Measurements from ENCODE around the gene SMPDL3B. TPM values are rescaled to one million over a fixed set of nuclear protein-coding genes. Genes with fewer than 3 reads are reported as not detected.

The SMPDL3B gene
- total RNA-seq, 2 experiments from 2014 or later, result 0.76 to 0.82 TPM

- peaks cover 30% of the 10 kb centered on the region for H3K4me1 Mint-ChIP-seq (ENCODE audit: low read depth)
- no peaks in the 10 kb centered on the region for H3K9me3 Mint-ChIP-seq (ENCODE audit: insufficient read depth)
- no peak for DNase-seq
- peak overlapping the region; percentile 80 for H3K4me3 Mint-ChIP-seq
- peak overlapping the region; percentile 28 for H3K27ac Mint-ChIP-seq
- H3K27me3 Mint-ChIP-seq (ENCODE audit: low read depth), result peaks cover 3% of the 10 kb centered on the region
- ChIA-PET CTCF (interaction anchor here (0.8 to 4.1 kb wide), 7 partner anchors 10 to 103 kb away, joined by 3 to 11 read pairs (median 4); no protein-coding TSS in a partner anchor), POLR2A (interaction anchor here (1.2 kb wide), 1 partner anchor 32 kb away, joined by 3 read pairs; no protein-coding TSS in a partner anchor)
- H3K36me3 Mint-ChIP-seq (ENCODE audit: low read depth), result peaks cover 9% of the 10 kb centered on the region
- no peak for ATAC-seq
Measured at GRCh38 chr1:27960762-27961645, 26.2 kb downstream of the SMPDL3B start.

GRCh38 chr1:27961646-27962221 lies 26.9 kb downstream of the SMPDL3B start:
- POLR2A ChIA-PET, result no interaction called here
- Mint-ChIP-seq H3K27me3 (ENCODE audit: low read depth) (no peaks in the 10 kb centered on the region), H3K4me3 (peak overlapping the region; percentile 80), H3K4me1 (ENCODE audit: low read depth) (peaks cover 30% of the 10 kb centered on the region), H3K27ac (no peak overlapping the region), H3K9me3 (ENCODE audit: insufficient read depth) (no peaks in the 10 kb centered on the region), H3K36me3 (ENCODE audit: low read depth) (peaks cover 13% of the 10 kb centered on the region)
- no peak for DNase-seq
- ATAC-seq, result no peak
- CTCF ChIA-PET, result interaction anchor here (0.8 to 4.1 kb wide), 7 partner anchors 10 to 104 kb away, joined by 3 to 11 read pairs (median 4); no protein-coding TSS in a partner anchor

GRCh38 chr1:27963393-27963792 lies 28.6 kb downstream of the SMPDL3B start:
- no peak for ATAC-seq
- no peak overlapping the region for H3K27ac Mint-ChIP-seq

GRCh38 chr1:27966402-27967105 lies 31.8 kb downstream of the SMPDL3B start:
- POLR2A ChIA-PET, result no interaction called here

More at GRCh38 chr1:27963393-27963792, 28.6 kb downstream of the SMPDL3B start:
- Mint-ChIP-seq H3K9me3 (ENCODE audit: insufficient read depth) (no peaks in the 10 kb centered on the region), H3K4me1 (ENCODE audit: low read depth) (peaks cover 32% of the 10 kb centered on the region), H3K36me3 (ENCODE audit: low read depth) (peaks cover 18% of the 10 kb centered on the region), H3K4me3 (no peak overlapping the region), H3K27me3 (ENCODE audit: low read depth) (no peaks in the 10 kb centered on the region)
- DNase-seq, result no peak
- ChIA-PET POLR2A (no interaction called here), CTCF (no interaction called here)

GRCh38 chr1:27967106-27967883 lies 32.5 kb downstream of the SMPDL3B start:
- no peaks in the 10 kb centered on the region for H3K9me3 Mint-ChIP-seq (ENCODE audit: insufficient read depth)
- ATAC-seq (no peak), DNase-seq (no peak)
- no peak overlapping the region for H3K4me3 Mint-ChIP-seq
- ChIA-PET POLR2A (no interaction called here), CTCF (no interaction called here)
- H3K4me1 Mint-ChIP-seq (ENCODE audit: low read depth), result peaks cover 20% of the 10 kb centered on the region
- no peak overlapping the region for H3K27ac Mint-ChIP-seq
- H3K27me3 Mint-ChIP-seq (ENCODE audit: low read depth), result no peaks in the 10 kb centered on the region
- peaks cover 25% of the 10 kb centered on the region for H3K36me3 Mint-ChIP-seq (ENCODE audit: low read depth)

More at GRCh38 chr1:27966402-27967105, 31.8 kb downstream of the SMPDL3B start:
- ATAC-seq, result no peak
- no peak overlapping the region for H3K4me3 Mint-ChIP-seq
- H3K4me1 Mint-ChIP-seq (ENCODE audit: low read depth), result peaks cover 25% of the 10 kb centered on the region
- DNase-seq, result no peak
- no peaks in the 10 kb centered on the region for H3K9me3 Mint-ChIP-seq (ENCODE audit: insufficient read depth)
- no peak overlapping the region for H3K27ac Mint-ChIP-seq
- H3K27me3 Mint-ChIP-seq (ENCODE audit: low read depth), result no peaks in the 10 kb centered on the region
- H3K36me3 Mint-ChIP-seq (ENCODE audit: low read depth), result peaks cover 22% of the 10 kb centered on the region
- CTCF ChIA-PET, result interaction anchor here (1.6 kb wide), 1 partner anchor 26 kb away, joined by 4 read pairs; no protein-coding TSS in a partner anchor

- Mint-ChIP-seq H3K27me3 (ENCODE audit: low read depth) (no peaks in the 10 kb centered on the region), H3K36me3 (ENCODE audit: low read depth) (peaks cover 26% of the 10 kb centered on the region), H3K9me3 (ENCODE audit: insufficient read depth) (no peaks in the 10 kb centered on the region), H3K4me3 (no peak overlapping the region), H3K27ac (no peak overlapping the region), H3K4me1 (ENCODE audit: low read depth) (peaks cover 19% of the 10 kb centered on the region)
- CTCF ChIA-PET, result interaction anchor here (0.6 to 1.6 kb wide), 3 partner anchors 10 to 29 kb away, joined by 3 read pairs; no protein-coding TSS in a partner anchor
- POLR2A ChIA-PET, result no interaction called here
- DNase-seq (no peak), ATAC-seq (no peak)
Measured at GRCh38 chr1:27967884-27968466, 33.2 kb downstream of the SMPDL3B start.

- DNase-seq (no peak), ATAC-seq (no peak)
- H3K36me3 Mint-ChIP-seq (ENCODE audit: low read depth), result peaks cover 27% of the 10 kb centered on the region
- no peaks in the 10 kb centered on the region for H3K9me3 Mint-ChIP-seq (ENCODE audit: insufficient read depth)
- no peaks in the 10 kb centered on the region for H3K27me3 Mint-ChIP-seq (ENCODE audit: low read depth)
- ChIA-PET POLR2A (no interaction called here), CTCF (interaction anchor here (0.6 to 1.6 kb wide), 3 partner anchors 9 to 30 kb away, joined by 3 read pairs; no protein-coding TSS in a partner anchor)
- H3K27ac Mint-ChIP-seq, result no peak overlapping the region
- H3K4me3 Mint-ChIP-seq, result no peak overlapping the region
- peaks cover 14% of the 10 kb centered on the region for H3K4me1 Mint-ChIP-seq (ENCODE audit: low read depth)
Measured at GRCh38 chr1:27968692-27969091, 33.9 kb downstream of the SMPDL3B start.

GRCh38 chr1:27970401-27970800 lies 35.6 kb downstream of the SMPDL3B start:
- POLR2A ChIA-PET, result interaction anchor here (1.3 kb wide), 1 partner anchor 12 kb away, joined by 3 read pairs; no protein-coding TSS in a partner anchor
- no peak for DNase-seq
- Mint-ChIP-seq H3K4me3 (no peak overlapping the region), H3K27me3 (ENCODE audit: low read depth) (no peaks in the 10 kb centered on the region), H3K4me1 (ENCODE audit: low read depth) (peaks cover 12% of the 10 kb centered on the region), H3K27ac (no peak overlapping the region), H3K9me3 (ENCODE audit: insufficient read depth) (no peaks in the 10 kb centered on the region), H3K36me3 (ENCODE audit: low read depth) (peaks cover 20% of the 10 kb centered on the region)
- ATAC-seq, result no peak
- CTCF ChIA-PET, result interaction anchor here (1.0 to 1.3 kb wide), 3 partner anchors 10 to 142 kb away, joined by 3 to 4 read pairs (median 3); no protein-coding TSS in a partner anchor

GRCh38 chr1:27971674-27972073 lies 36.9 kb downstream of the SMPDL3B start:
- CTCF ChIA-PET, result interaction anchor here (0.8 to 2.5 kb wide), 5 partner anchors 9 to 36 kb away, joined by 3 to 12 read pairs (median 3); no protein-coding TSS in a partner anchor
- Mint-ChIP-seq H3K9me3 (ENCODE audit: insufficient read depth) (no peaks in the 10 kb centered on the region), H3K27ac (no peak overlapping the region), H3K27me3 (ENCODE audit: low read depth) (no peaks in the 10 kb centered on the region), H3K36me3 (ENCODE audit: low read depth) (peaks cover 20% of the 10 kb centered on the region), H3K4me3 (no peak overlapping the region), H3K4me1 (ENCODE audit: low read depth) (peaks cover 12% of the 10 kb centered on the region)
- POLR2A ChIA-PET, result interaction anchor here (1.3 kb wide), 1 partner anchor 14 kb away, joined by 3 read pairs; no protein-coding TSS in a partner anchor
- no peak for ATAC-seq
- DNase-seq, result no peak

GRCh38 chr1:27972141-27972540 lies 37.3 kb downstream of the SMPDL3B start:
- no peak overlapping the region for H3K4me3 Mint-ChIP-seq

More at GRCh38 chr1:27972141-27972540, 37.3 kb downstream of the SMPDL3B start:
- Mint-ChIP-seq H3K36me3 (ENCODE audit: low read depth) (peaks cover 23% of the 10 kb centered on the region), H3K27me3 (ENCODE audit: low read depth) (no peaks in the 10 kb centered on the region), H3K27ac (no peak overlapping the region), H3K9me3 (ENCODE audit: insufficient read depth) (no peaks in the 10 kb centered on the region), H3K4me1 (ENCODE audit: low read depth) (peaks cover 12% of the 10 kb centered on the region)
- ChIA-PET CTCF (interaction anchor here (0.8 to 2.5 kb wide), 5 partner anchors 8 to 36 kb away, joined by 3 to 12 read pairs (median 3); no protein-coding TSS in a partner anchor), POLR2A (no interaction called here)
- DNase-seq, result no peak
- ATAC-seq, result no peak
